Measurements from ENCODE around the gene EPN1. TPM values are rescaled to one million over a fixed set of nuclear protein-coding genes. Genes with fewer than 3 reads are reported as not detected.

EPN1 gene
- total RNA-seq, 1 donor from 2014 or later: 145 TPM

- peaks cover 4% of the 10 kb centered on the region for H3K36me3 ChIP-seq (ENCODE audit: insufficient read depth, low read length)
- TF ChIP-seq EZH2 (IDR thresholded peaks at IDR 0.05; ENCODE audit: insufficient read depth, low read length): no peak
- TF ChIP-seq CTCF (IDR thresholded peaks at IDR 0.05; ENCODE audit: insufficient read depth, low read depth, low read length): no peak
- peaks cover 19% of the 10 kb centered on the region for H3K4me1 Mint-ChIP-seq (ENCODE audit: low read depth, unreplicated experiment)
- H3K27ac Mint-ChIP-seq (ENCODE audit: unreplicated experiment): no peak overlapping the region
- no peaks in the 10 kb centered on the region for H3K27me3 ChIP-seq (ENCODE audit: insufficient read depth, low read length)
- no peak overlapping the region for H3K9ac ChIP-seq (ENCODE audit: low read length)
- H3K9me3 ChIP-seq (ENCODE audit: insufficient read depth, low read depth, low read length): no peaks in the 10 kb centered on the region
- no peak overlapping the region for H3K4me3 ChIP-seq (ENCODE audit: insufficient read depth, low read depth, low read length)
- H3K4me3 Mint-ChIP-seq (ENCODE audit: unreplicated experiment): no peak overlapping the region
- FAIRE-seq: no peak
- no peak overlapping the region for H3K4me2 ChIP-seq (ENCODE audit: low read length)
- DNase-seq (ENCODE audit: low read depth): no peak
- H3K4me1 ChIP-seq (ENCODE audit: insufficient read depth, low read length): peaks cover 4% of the 10 kb centered on the region
- H2AFZ ChIP-seq (ENCODE audit: low read depth, low read length): no peak overlapping the region
- no peak overlapping the region for H3K27ac ChIP-seq (ENCODE audit: low read depth, low read length)
- peaks cover 11% of the 10 kb centered on the region for H3K36me3 Mint-ChIP-seq (ENCODE audit: low read depth, unreplicated experiment)
- peaks cover 72% of the 10 kb centered on the region for H3K79me2 ChIP-seq (ENCODE audit: insufficient read depth, low read length)
- no peaks in the 10 kb centered on the region for H3K9me3 Mint-ChIP-seq (ENCODE audit: unreplicated experiment)
- H3K27me3 Mint-ChIP-seq (ENCODE audit: low read depth, unreplicated experiment): no peaks in the 10 kb centered on the region
- H4K20me1 ChIP-seq (ENCODE audit: insufficient read depth, low read length): peaks cover 81% of the 10 kb centered on the region
Observed at GRCh38 chr19:55685776-55686175, 10.8 kb downstream of the EPN1 start.

- no peak for TF ChIP-seq EZH2 (IDR thresholded peaks at IDR 0.05; ENCODE audit: insufficient read depth, low read length)
- TF ChIP-seq CTCF (IDR thresholded peaks at IDR 0.05; ENCODE audit: insufficient read depth, low read depth, low read length): no peak
- peaks cover 14% of the 10 kb centered on the region for H3K4me1 Mint-ChIP-seq (ENCODE audit: low read depth, unreplicated experiment)
- DNase-seq (ENCODE audit: low read depth) (no peak), FAIRE-seq (no peak)
- Histone ChIP-seq H3K4me2 (ENCODE audit: low read length) (no peak overlapping the region), H2AFZ (ENCODE audit: low read depth, low read length) (no peak overlapping the region), H3K27me3 (ENCODE audit: insufficient read depth, low read length) (no peaks in the 10 kb centered on the region), H4K20me1 (ENCODE audit: insufficient read depth, low read length) (peaks cover 73% of the 10 kb centered on the region), H3K36me3 (ENCODE audit: insufficient read depth, low read length) (peaks cover 4% of the 10 kb centered on the region), H3K9ac (ENCODE audit: low read length) (no peak overlapping the region), H3K4me1 (ENCODE audit: insufficient read depth, low read length) (no peaks in the 10 kb centered on the region), H3K27ac (ENCODE audit: low read depth, low read length) (no peak overlapping the region), H3K9me3 (ENCODE audit: insufficient read depth, low read depth, low read length) (no peaks in the 10 kb centered on the region), H3K79me2 (ENCODE audit: insufficient read depth, low read length) (peaks cover 66% of the 10 kb centered on the region), H3K4me3 (ENCODE audit: insufficient read depth, low read depth, low read length) (no peak overlapping the region)
- no peak overlapping the region for H3K4me3 Mint-ChIP-seq (ENCODE audit: unreplicated experiment)
- H3K36me3 Mint-ChIP-seq (ENCODE audit: low read depth, unreplicated experiment): peaks cover 11% of the 10 kb centered on the region
- H3K27ac Mint-ChIP-seq (ENCODE audit: unreplicated experiment): peak overlapping the region; percentile 41
- no peaks in the 10 kb centered on the region for H3K9me3 Mint-ChIP-seq (ENCODE audit: unreplicated experiment)
- H3K27me3 Mint-ChIP-seq (ENCODE audit: low read depth, unreplicated experiment): no peaks in the 10 kb centered on the region
Observed at GRCh38 chr19:55686311-55687050, 11.5 kb downstream of the EPN1 start.

Data from astrocyte (in vitro differentiated cells and primary cell).